ENCODE measurements around the gene SMIM20.

GRCh38 chr4:25875281-25875745 is 38.7 kb upstream of the SMIM20 start:
- TF ChIP-seq EZH2 (IDR thresholded peaks at IDR 0.05; ENCODE audit: low read depth, unreplicated experiment) (no peak), CTCF (conservative IDR thresholded peaks at IDR 0.05; ENCODE audit: low read depth in 2 of 2) (no peak)

Data from GM23338 (cell line).